PC-3 (cell line): ENCODE data around the gene GXYLT1. TPM values are rescaled to one million over a fixed set of nuclear protein-coding genes. Genes with fewer than 3 reads are reported as not detected.
A peak's percentile ranks its signal among the peaks of the same experiment; 100 is the strongest.

Experiments used
- ATAC-seq: fragments of 200-7000 bp; cut with Tn5 transposase; 2 replicates; pipeline ENCODE4 v1.9.1; 2020; ENCODE audit warnings: mild to moderate bottlenecking, moderate library complexity
- BruUV-seq: library from RNA; stranded (reverse); fragments of 400-500 nt; replicated peaks from 2 replicates; lab custom pipeline; 2021; lab: Mats Ljungman, UMichigan
- CTCF ChIA-PET: fragments of 300-600 bp; sonication (Branson Sonifier 250); formaldehyde crosslinking; loops from one replicate; lab custom pipeline; 2022; ENCODE audit warnings: antibody characterized with exemption; lab: Charles Lee
- POLR2A ChIA-PET: fragments of 300-600 bp; sonication (Branson Sonifier 250); formaldehyde crosslinking; loops from one replicate; lab custom pipeline; 2022; ENCODE audit warnings: antibody characterized with exemption; ENCODE audit not compliant: unreplicated experiment; lab: Charles Lee
- DNase-seq: peaks from one replicate; pipeline ENCODE4 v3.0.0-alpha.2; 2015
- H2AFZ ChIP-seq: fragments of 300-600 bp; sonication (generic); 2 replicates; pipeline ENCODE4 v1.6.0; 2016; ENCODE audit warnings: antibody characterized with exemption, low read length
- H3F3A ChIP-seq: fragments of 300-600 bp; sonication (generic); one replicate; pipeline ENCODE4 v1.6.0; 2017; ENCODE audit warnings: antibody characterized with exemption, low read length, control low read depth, mild to moderate bottlenecking; ENCODE audit not compliant: unreplicated experiment
- H3K27ac ChIP-seq: fragments of 300-600 bp; sonication (generic); 2 replicates; pipeline ENCODE4 v1.5.1; 2016; ENCODE audit warnings: mild to moderate bottlenecking, low read length
- H3K27me3 ChIP-seq: fragments of 300-600 bp; sonication (generic); 2 replicates; pipeline ENCODE4 v1.6.1; 2016; ENCODE audit warnings: low read length, mixed read lengths
- H3K36me3 ChIP-seq: fragments of 300-600 bp; sonication (generic); 2 replicates; pipeline ENCODE4 v1.6.1; 2016; ENCODE audit warnings: low read depth, mixed run types, low read length, mixed read lengths
- H3K4me1 ChIP-seq: fragments of 300-600 bp; sonication (generic); 2 replicates; pipeline ENCODE4 v1.5.1; 2016; ENCODE audit warnings: low read length; ENCODE audit not compliant: insufficient read depth
- H3K4me2 ChIP-seq: fragments of 300-600 bp; sonication (generic); 2 replicates; pipeline ENCODE4 v1.6.0; 2016; ENCODE audit warnings: low read length
- H3K4me3 ChIP-seq: fragments of 300-600 bp; sonication (generic); 2 replicates; pipeline ENCODE4 v1.5.1; 2016; ENCODE audit warnings: mild to moderate bottlenecking, low read length, mixed read lengths
- H3K79me2 ChIP-seq: fragments of 300-600 bp; sonication (generic); 2 replicates; pipeline ENCODE4 v1.6.1; 2017; ENCODE audit warnings: low read length, mixed read lengths
- H3K9ac ChIP-seq: fragments of 300-600 bp; sonication (generic); 2 replicates; pipeline ENCODE4 v1.6.0; 2016; ENCODE audit warnings: mild to moderate bottlenecking, low read length
- H3K9me2 ChIP-seq: fragments of 300-600 bp; sonication (generic); replicated peaks from 2 replicates; pipeline ENCODE4 v1.6.1; 2016; ENCODE audit warnings: mixed run types, low read length, mixed read lengths
- H3K9me3 ChIP-seq: fragments of 300-600 bp; sonication (generic); 2 replicates; pipeline ENCODE4 v1.6.1; 2016; ENCODE audit warnings: low read length, mixed read lengths
- H4K20me1 ChIP-seq: fragments of 300-600 bp; sonication (generic); 2 replicates; pipeline ENCODE4 v1.6.1; 2016; ENCODE audit warnings: low read length, mixed read lengths
- EZH2 ChIP-seq: fragments of 300-600 bp; sonication (generic); IDR thresholded peaks from one replicate; pipeline ENCODE4 v1.6.1; 2017; ENCODE audit warnings: antibody characterized with exemption, mild to moderate bottlenecking, low read length; ENCODE audit not compliant: unreplicated experiment
- EZH2phosphoT487 ChIP-seq: fragments of 300-600 bp; sonication (generic); IDR thresholded peaks from 2 replicates; pipeline ENCODE4 v1.6.1; 2018; ENCODE audit warnings: mild to moderate bottlenecking, antibody characterized with exemption, low read length, borderline replicate concordance
- intact Hi-C: fragments of 100-400 bp; cut with micrococcal nuclease; formaldehyde crosslinking; loops from 2 replicates; pipeline ENCODE4 v1.9.0; 2023
- total RNA-seq: library from RNA; depleted of rRNA; stranded (reverse); fragments of >200 nt; gene quantifications from 2 replicates; pipeline ENCODE4 v1.2.3, GENCODE V29; 2014
- TF ChIP-seq, protein P1 (sequence below): fragments of 300-600 bp; sonication (generic); conservative IDR thresholded peaks from 2 replicates; pipeline ENCODE4 v1.5.1; 2017; ENCODE audit warnings: antibody characterized with exemption, low read depth, mild to moderate bottlenecking, low read length

The GXYLT1 gene
- total RNA-seq, 1 experiment from 2014 or later = 5.1 TPM

- H3K36me3 ChIP-seq = peaks cover 7% of the 10 kb centered on the region; the same call in 1 of the 2 replicates
- H3K9me3 ChIP-seq = no peaks in the 10 kb centered on the region
- H3K4me1 ChIP-seq = peaks cover 9% of the 10 kb centered on the region
- no peak overlapping the region for H3K27ac ChIP-seq
- CTCF ChIA-PET = no interaction called here
- no peak overlapping the region for H3K9ac ChIP-seq
- TF ChIP-seq EZH2 (no peak), EZH2phosphoT487 (no peak)
- TF ChIP-seq, protein P1, sequence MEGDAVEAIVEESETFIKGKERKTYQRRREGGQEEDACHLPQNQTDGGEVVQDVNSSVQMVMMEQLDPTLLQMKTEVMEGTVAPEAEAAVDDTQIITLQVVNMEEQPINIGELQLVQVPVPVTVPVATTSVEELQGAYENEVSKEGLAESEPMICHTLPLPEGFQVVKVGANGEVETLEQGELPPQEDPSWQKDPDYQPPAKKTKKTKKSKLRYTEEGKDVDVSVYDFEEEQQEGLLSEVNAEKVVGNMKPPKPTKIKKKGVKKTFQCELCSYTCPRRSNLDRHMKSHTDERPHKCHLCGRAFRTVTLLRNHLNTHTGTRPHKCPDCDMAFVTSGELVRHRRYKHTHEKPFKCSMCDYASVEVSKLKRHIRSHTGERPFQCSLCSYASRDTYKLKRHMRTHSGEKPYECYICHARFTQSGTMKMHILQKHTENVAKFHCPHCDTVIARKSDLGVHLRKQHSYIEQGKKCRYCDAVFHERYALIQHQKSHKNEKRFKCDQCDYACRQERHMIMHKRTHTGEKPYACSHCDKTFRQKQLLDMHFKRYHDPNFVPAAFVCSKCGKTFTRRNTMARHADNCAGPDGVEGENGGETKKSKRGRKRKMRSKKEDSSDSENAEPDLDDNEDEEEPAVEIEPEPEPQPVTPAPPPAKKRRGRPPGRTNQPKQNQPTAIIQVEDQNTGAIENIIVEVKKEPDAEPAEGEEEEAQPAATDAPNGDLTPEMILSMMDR = no peak
- no peaks in the 10 kb centered on the region for H3K27me3 ChIP-seq
- POLR2A ChIA-PET = no interaction called here
- BruUV-seq = no TSS peak
- no peaks in the 10 kb centered on the region for H3F3A ChIP-seq
- H2AFZ ChIP-seq = no peak overlapping the region
- ATAC-seq (no peak), DNase-seq (no peak)
- no peaks in the 10 kb centered on the region for H3K9me2 ChIP-seq
- no peaks in the 10 kb centered on the region for H3K79me2 ChIP-seq
- intact Hi-C loops = no loop called here
- no peak overlapping the region for H3K4me3 ChIP-seq
- no peaks in the 10 kb centered on the region for H4K20me1 ChIP-seq
- H3K4me2 ChIP-seq = no peak overlapping the region
These were observed 19.2 kb upstream of the GXYLT1 start for GRCh38 chr12:42163913-42164312.

- DNase-seq (no peak), ATAC-seq (no peak)
- Histone ChIP-seq H3K9me3 (no peaks in the 10 kb centered on the region), H3K9me2 (no peaks in the 10 kb centered on the region), H3F3A (no peaks in the 10 kb centered on the region), H3K9ac (no peak overlapping the region), H3K27me3 (no peaks in the 10 kb centered on the region), H3K36me3 (peaks cover 8% of the 10 kb centered on the region; the same call in 1 of the 2 replicates), H3K4me2 (no peak overlapping the region), H3K79me2 (no peaks in the 10 kb centered on the region), H2AFZ (no peak overlapping the region), H3K27ac (no peak overlapping the region), H3K4me3 (no peak overlapping the region), H4K20me1 (no peaks in the 10 kb centered on the region), H3K4me1 (peaks cover 9% of the 10 kb centered on the region)
- intact Hi-C loops = no loop called here
- no TSS peak for BruUV-seq
- ChIA-PET CTCF (no interaction called here), POLR2A (no interaction called here)
- TF ChIP-seq EZH2phosphoT487 = no peak
- TF ChIP-seq, protein P1 = no peak
- no peak for TF ChIP-seq EZH2
These were observed 18.3 kb upstream of the GXYLT1 start for GRCh38 chr12:42162965-42163364.

GRCh38 chr12:42162193-42162592 is 17.5 kb upstream of the GXYLT1 start:
- no peak overlapping the region for H3K4me3 ChIP-seq
- ChIA-PET CTCF (no interaction called here), POLR2A (no interaction called here)
- no peak overlapping the region for H3K4me2 ChIP-seq
- H3K9ac ChIP-seq = no peak overlapping the region
- intact Hi-C loops = no loop called here
- ATAC-seq (peak; percentile 22; the same call in 1 of the 2 replicates), DNase-seq (peak; percentile 18)
- no peaks in the 10 kb centered on the region for H3K9me2 ChIP-seq
- no peak overlapping the region for H2AFZ ChIP-seq
- no peaks in the 10 kb centered on the region for H3F3A ChIP-seq
- peaks cover 9% of the 10 kb centered on the region; the same call in 1 of the 2 replicates for H3K36me3 ChIP-seq
- peaks cover 9% of the 10 kb centered on the region for H3K4me1 ChIP-seq
- H3K27me3 ChIP-seq = no peaks in the 10 kb centered on the region
- no peaks in the 10 kb centered on the region for H4K20me1 ChIP-seq
- H3K79me2 ChIP-seq = no peaks in the 10 kb centered on the region
- TF ChIP-seq EZH2 = no peak
- H3K27ac ChIP-seq = no peak overlapping the region
- BruUV-seq = no TSS peak
- no peaks in the 10 kb centered on the region for H3K9me3 ChIP-seq
